Measurements from ENCODE around the gene PFN3.

DNA sequence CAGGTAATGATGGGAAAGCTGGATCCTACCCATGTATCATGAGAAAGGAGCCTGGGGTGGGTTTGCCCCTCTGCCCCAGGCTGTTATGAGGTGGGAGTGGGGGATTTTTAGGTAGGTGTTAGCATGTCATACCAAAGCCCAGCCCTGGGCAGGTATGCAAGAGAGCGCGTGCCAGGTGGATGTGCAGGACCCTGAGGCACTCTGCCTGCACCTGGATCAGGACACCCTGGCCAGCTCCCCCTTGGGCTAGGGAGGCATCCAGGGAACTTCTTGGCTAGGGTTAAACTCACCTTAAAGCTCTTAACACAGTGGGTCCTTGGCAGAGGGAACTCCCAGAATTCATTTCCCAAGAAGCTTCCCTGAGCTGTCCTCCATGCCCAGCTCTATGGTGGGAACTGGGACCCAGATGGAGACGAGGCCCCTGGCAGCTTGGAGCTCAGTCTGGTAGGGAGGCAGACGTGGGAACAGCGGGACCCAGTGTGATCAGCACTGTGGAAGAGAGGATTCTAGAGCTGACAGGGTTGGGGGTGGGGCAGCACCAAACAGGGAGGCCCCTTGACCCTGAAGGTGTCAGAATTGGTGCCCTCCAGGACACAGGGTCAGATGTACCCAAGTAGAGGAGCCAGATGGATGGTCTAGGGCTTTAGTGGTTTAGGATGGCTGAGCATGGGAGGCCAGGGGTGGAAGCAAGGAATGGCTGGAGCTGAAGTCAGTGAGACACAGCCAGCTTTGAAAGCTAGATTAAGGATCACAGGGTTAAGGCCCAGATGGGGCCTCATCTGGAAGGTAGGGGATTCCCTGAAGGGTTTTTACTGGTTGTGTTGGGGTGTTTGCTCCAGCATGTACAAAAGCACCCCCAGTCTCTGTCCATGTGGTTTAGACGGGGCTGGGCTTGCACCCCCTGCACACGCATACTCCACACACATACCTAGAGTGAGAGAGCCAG, 43.9 kb upstream of the PFN3 start:
- TF ChIP-seq, protein P1, sequence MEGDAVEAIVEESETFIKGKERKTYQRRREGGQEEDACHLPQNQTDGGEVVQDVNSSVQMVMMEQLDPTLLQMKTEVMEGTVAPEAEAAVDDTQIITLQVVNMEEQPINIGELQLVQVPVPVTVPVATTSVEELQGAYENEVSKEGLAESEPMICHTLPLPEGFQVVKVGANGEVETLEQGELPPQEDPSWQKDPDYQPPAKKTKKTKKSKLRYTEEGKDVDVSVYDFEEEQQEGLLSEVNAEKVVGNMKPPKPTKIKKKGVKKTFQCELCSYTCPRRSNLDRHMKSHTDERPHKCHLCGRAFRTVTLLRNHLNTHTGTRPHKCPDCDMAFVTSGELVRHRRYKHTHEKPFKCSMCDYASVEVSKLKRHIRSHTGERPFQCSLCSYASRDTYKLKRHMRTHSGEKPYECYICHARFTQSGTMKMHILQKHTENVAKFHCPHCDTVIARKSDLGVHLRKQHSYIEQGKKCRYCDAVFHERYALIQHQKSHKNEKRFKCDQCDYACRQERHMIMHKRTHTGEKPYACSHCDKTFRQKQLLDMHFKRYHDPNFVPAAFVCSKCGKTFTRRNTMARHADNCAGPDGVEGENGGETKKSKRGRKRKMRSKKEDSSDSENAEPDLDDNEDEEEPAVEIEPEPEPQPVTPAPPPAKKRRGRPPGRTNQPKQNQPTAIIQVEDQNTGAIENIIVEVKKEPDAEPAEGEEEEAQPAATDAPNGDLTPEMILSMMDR (conservative IDR thresholded peaks at IDR 0.05): no peak
- no peak for TF ChIP-seq EZH2 (IDR thresholded peaks at IDR 0.05; ENCODE audit: low read depth)
